Measurements from ENCODE around the gene SNX33.

SNX33 gene

GRCh38 chr15:75641179-75641503 is 6.6 kb upstream of the SNX33 start:
- DNase-seq (ENCODE audit: low read depth), result no peak

GRCh38 chr15:75641603-75642002 is 6.1 kb upstream of the SNX33 start:
- no peak for DNase-seq (ENCODE audit: low read depth)

GRCh38 chr15:75644376-75644775 is 3.3 kb upstream of the SNX33 start:
- DNase-seq (ENCODE audit: low read depth), result no peak

GRCh38 chr15:75646112-75646943 is 1.4 kb upstream of the SNX33 start:
- DNase-seq (ENCODE audit: low read depth), result no peak

- no peak for DNase-seq (ENCODE audit: low read depth)
These were observed 758 bp upstream of the SNX33 start for GRCh38 chr15:75646944-75647364.

GRCh38 chr15:75648156-75649000 is 666 bp downstream of the SNX33 start:
- no peak for DNase-seq (ENCODE audit: low read depth)

GRCh38 chr15:75649045-75649761 is 1.5 kb downstream of the SNX33 start:
- no peak for DNase-seq (ENCODE audit: low read depth)

- DNase-seq (ENCODE audit: low read depth), result no peak
These were observed 2.1 kb downstream of the SNX33 start for GRCh38 chr15:75649848-75650247.

- no peak for DNase-seq (ENCODE audit: low read depth)
These were observed 3.4 kb downstream of the SNX33 start for GRCh38 chr15:75650908-75651809.

- no peak for DNase-seq (ENCODE audit: low read depth)
These were observed 4.3 kb downstream of the SNX33 start for GRCh38 chr15:75651810-75652543.

- DNase-seq (ENCODE audit: low read depth), result no peak
These were observed 5.7 kb downstream of the SNX33 start for GRCh38 chr15:75653347-75653913.

- no peak for DNase-seq (ENCODE audit: low read depth)
These were observed 6.6 kb downstream of the SNX33 start for GRCh38 chr15:75654201-75654907.

- no peak for DNase-seq (ENCODE audit: low read depth)
These were observed 8.2 kb downstream of the SNX33 start for GRCh38 chr15:75655931-75656330.

GRCh38 chr15:75656331-75656730 is 8.6 kb downstream of the SNX33 start:
- no peak for DNase-seq (ENCODE audit: low read depth)

GRCh38 chr15:75656813-75657212 is 9.1 kb downstream of the SNX33 start:
- DNase-seq (ENCODE audit: low read depth), result no peak

GRCh38 chr15:75659141-75659771 is 11.5 kb downstream of the SNX33 start:
- no peak for DNase-seq (ENCODE audit: low read depth)

- DNase-seq (ENCODE audit: low read depth), result no peak
These were observed 12.4 kb downstream of the SNX33 start for GRCh38 chr15:75659928-75660645.

- no peak for DNase-seq (ENCODE audit: low read depth)
These were observed 13.5 kb downstream of the SNX33 start for GRCh38 chr15:75661100-75661755.

Measured in stimulated activated CD8-positive, alpha-beta memory T cell treated with anti-CD3 and anti-CD28 coated beads, Interleukin-15, amount 100 ng/mL, for 1 hour (primary cell).